Measurements from ENCODE around the gene CARD9. TPM values are rescaled to one million over a fixed set of nuclear protein-coding genes. Genes with fewer than 3 reads are reported as not detected.
A peak's percentile ranks its signal among the peaks of the same experiment; 100 is the strongest.

Gene CARD9
- total RNA-seq, 4 donors from 2014 or later: 2.5 to 6.9 (median 4.9) TPM

DNA sequence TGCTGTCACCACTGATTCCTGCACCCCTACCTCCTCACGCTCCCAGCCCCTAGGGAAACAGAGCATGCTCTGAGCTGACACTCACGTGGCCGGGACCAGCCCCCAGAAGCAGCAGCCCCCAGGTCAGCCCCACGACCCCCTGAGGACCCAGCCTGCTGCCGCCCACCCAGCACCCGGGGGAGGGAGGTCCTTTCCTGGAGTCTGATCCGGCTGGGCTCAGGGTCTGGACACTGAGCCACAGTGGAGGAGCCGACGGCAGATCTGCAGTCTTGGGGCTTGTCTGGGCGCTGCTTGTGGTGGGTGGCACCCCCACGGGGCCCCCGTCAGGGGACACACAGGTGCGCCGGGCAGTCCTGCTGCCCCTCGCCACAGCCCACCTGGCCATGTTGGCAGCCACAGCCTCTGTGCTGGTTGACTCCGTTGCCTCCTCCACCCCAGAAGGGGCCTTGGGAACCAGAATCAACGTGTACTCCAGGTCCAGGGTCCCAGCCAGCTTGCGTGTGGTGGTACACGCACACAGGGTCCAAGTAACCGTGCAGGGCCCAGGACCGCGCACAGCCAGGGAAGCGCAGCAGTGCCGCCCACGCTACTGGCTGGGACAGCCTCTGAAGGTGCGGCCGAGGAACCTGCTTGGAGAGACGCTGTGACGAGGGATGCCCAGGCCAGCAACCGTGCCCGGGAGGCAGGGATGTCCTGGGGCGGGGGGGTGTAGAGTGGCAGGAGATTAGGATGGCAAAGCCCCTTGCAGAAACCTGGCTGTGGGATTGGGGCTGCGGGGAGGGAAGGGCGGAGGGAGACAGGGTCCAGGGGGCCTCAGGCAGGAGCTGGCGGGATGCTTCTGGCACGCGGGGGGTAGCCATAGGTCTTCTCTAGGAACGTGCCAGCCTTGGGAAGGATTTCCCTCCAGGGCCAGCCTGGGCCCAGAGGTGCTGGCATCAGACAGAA is 13.4 kb downstream of the CARD9 start:
- ATAC-seq (ENCODE audit: low FRiP score) (no peak), DNase-seq (ENCODE audit: low spot score) (no peak)
- no peak for TF ChIP-seq CTCF (IDR thresholded peaks at IDR 0.05)

- no peak for TF ChIP-seq CTCF (IDR thresholded peaks at IDR 0.05)
- ATAC-seq (ENCODE audit: low FRiP score) (no peak), DNase-seq (ENCODE audit: low spot score) (no peak)
These were observed 14.6 kb downstream of the CARD9 start for GRCh38 chr9:136358888-136359287.

- TF ChIP-seq CTCF (IDR thresholded peaks at IDR 0.05): no peak
- DNase-seq (ENCODE audit: low spot score) (no peak), ATAC-seq (ENCODE audit: low FRiP score) (no peak)
These were observed 15.5 kb downstream of the CARD9 start for GRCh38 chr9:136358016-136358415.

DNA sequence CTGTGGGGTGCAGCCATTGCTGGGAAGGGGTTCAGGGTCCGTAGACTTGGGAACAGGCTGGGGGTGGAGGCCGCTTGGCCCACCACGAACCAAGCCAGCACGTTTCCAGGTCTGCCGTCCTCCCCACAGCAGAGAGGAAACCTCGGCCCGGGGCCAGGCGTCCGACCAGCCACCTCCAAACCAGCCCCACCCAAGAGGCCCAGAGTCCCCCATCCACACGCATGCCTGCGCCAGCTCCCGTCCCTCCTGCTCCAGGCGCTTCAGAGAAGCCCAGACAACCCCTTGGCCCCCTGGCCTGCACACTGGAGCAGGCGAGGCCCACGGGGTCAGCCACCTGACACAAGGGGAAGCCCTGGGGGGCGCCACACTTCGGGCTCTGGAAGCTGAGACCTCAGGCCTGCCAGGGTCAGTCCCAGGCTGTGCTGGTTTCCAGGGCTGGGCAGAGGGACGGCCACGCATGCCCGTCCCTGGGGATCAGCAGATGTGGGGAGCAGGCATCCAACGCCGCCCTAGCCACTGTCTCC is 16.2 kb downstream of the CARD9 start:
- TF ChIP-seq CTCF (IDR thresholded peaks at IDR 0.05): no peak
- ATAC-seq (ENCODE audit: low FRiP score) (no peak), DNase-seq (ENCODE audit: low spot score) (no peak)

DNA sequence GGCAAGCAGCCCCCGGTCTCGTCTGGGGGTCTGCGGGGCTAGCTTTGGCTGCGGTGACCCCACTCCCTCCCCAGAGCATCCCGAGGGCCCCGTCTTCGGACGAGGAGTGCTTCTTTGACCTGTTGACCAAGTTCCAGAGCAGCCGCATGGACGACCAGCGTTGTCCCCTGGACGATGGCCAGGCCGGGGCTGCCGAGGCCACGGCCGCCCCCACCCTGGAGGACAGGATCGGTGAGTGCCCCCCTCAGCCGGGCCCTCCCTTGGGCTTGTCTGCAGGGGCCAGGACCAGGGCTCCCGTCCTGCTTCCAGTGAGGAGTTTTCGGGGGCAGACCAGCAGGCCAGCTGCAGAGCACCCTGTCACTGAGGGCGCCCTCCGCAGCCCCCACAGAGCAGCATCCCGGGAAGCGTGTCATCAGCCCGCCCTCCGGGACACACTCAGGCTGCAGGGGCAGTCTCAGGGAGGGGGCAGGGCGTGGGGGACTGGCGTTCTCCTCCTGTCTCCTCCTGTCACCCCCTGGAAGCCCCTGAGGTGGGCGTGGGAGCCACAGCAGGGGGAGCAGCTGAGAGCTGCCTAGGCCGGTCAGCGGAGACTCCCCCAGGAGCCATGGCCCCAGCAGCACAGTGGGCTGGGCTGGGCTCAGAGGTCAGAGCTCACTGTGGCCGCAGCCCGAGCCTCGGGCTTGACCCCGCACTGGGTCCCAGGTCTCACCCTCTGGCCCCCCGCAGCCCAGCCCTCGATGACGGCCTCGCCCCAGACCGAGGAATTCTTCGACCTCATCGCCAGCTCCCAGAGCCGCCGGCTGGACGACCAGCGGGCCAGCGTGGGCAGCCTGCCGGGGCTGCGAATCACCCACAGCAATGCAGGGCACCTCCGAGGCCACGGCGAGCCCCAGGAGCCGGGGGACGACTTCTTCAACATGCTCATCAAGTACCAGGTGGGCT is 17.6 kb downstream of the CARD9 start:
- TF ChIP-seq CTCF (IDR thresholded peaks at IDR 0.05): no peak
- ATAC-seq (ENCODE audit: low FRiP score) (no peak), DNase-seq (ENCODE audit: low spot score) (no peak)

GRCh38 chr9:136354592-136355085 is 18.8 kb downstream of the CARD9 start:
- ATAC-seq (ENCODE audit: low FRiP score) (peak; percentile 42), DNase-seq (ENCODE audit: low spot score) (no peak)
- TF ChIP-seq CTCF (IDR thresholded peaks at IDR 0.05): no peak
